Breast epithelium (tissue), 4 donors: ENCODE data around the gene TMEM143. TPM values are rescaled to one million over a fixed set of nuclear protein-coding genes. Genes with fewer than 3 reads are reported as not detected.

ENCODE experiments used
- DNase-seq, 2 donors: peaks; one replicate each; pipeline ENCODE4 v3.0.0-alpha.2; 2019; ENCODE audit warnings: low spot score in 2 of 2
- H3K27ac ChIP-seq, 2 donors: fragments of 200-600 bp; sonication (generic) in 1 of 2; one replicate each; pipeline ENCODE4 v1.5.1; 2016 to 2019; ENCODE audit warnings: mild to moderate bottlenecking in 1 of 2
- H3K27me3 ChIP-seq, 2 donors: fragments of 200-600 bp; sonication (generic) in 1 of 2; one replicate each; pipeline versions ENCODE4 v1.5.1 to v1.6.0; 2017 to 2019; ENCODE audit warnings: control low read depth in 1 of 2, mild to moderate bottlenecking in 1 of 2
- H3K36me3 ChIP-seq: fragments of 200-600 bp; one replicate; pipeline ENCODE4 v1.5.1; 2019
- H3K4me1 ChIP-seq, 2 donors: fragments of 200-600 bp; sonication (generic); one replicate each; pipeline ENCODE4 v1.5.1; 2016 to 2019; ENCODE audit warnings: control low read depth in 1 of 2
- H3K4me3 ChIP-seq, 3 donors: fragments of 200-600 bp; sonication (generic); 1 replicate in 2 of 3; 2 replicates in 1 of 3; pipeline ENCODE4 v1.5.1; 2016 to 2019; ENCODE audit warnings: mild to moderate bottlenecking in 3 of 3, moderate library complexity in 2 of 3
- H3K9me3 ChIP-seq, 2 donors: fragments of 200-600 bp; sonication (generic) in 1 of 2; one replicate each; pipeline ENCODE4 v1.5.1; 2016 to 2019; ENCODE audit warnings: control low read depth in 1 of 2
- POLR2A ChIP-seq: fragments of 450-650 bp; IDR thresholded peaks from one replicate; pipeline ENCODE4 v1.6.1; 2016; ENCODE audit warnings: antibody characterized with exemption, mild to moderate bottlenecking, moderate library complexity
- POLR2AphosphoS5 ChIP-seq, 3 donors: sonication (generic); formaldehyde crosslinking; IDR thresholded peaks; one replicate each; pipeline ENCODE4 v1.6.1; 2017; ENCODE audit warnings: antibody characterized with exemption in 3 of 3
- intact Hi-C: fragments of 100-400 bp; cut with DNase I; formaldehyde crosslinking; loops from one replicate; pipeline ENCODE4 v1.15.1; 2023; ENCODE audit warnings: low total_unique reads
- total RNA-seq, 3 donors: library from RNA; depleted of rRNA; stranded (reverse); fragments of >200 nt; gene quantifications; one replicate each; pipeline ENCODE4 v1.1.0, GENCODE V29; 2016
- TF ChIP-seq, protein P1 (sequence below), 3 donors: fragments of 450-650 bp; IDR thresholded peaks; one replicate each; pipeline ENCODE4 v1.5.1; 2016 to 2017; ENCODE audit warnings: antibody characterized with exemption in 3 of 3, mild to moderate bottlenecking in 3 of 3, moderate library complexity in 3 of 3

Gene TMEM143
- total RNA-seq, 3 donors from 2014 or later = 5.9 to 10.5 (median 6.2) TPM

DNA sequence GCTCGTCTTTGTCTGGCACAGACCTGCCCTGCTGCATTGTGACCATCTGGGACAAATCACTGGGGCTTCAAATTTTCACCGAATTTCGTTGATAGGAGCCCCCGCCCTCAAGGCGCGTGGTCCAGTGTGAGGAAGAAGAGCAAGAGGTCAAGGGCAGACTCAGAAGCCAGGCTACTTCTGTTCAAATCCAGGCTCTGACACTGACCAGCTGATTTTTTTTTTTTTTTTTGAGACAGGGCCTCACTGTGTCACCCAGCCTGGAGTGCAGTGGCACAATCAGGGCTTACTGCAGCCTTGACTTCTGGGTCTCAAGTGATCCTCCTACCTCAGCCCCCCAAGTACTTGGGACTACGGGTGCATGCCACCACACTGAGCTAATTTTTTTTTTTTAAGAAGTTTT, 7.6 kb upstream of the TMEM143 start:
- Histone ChIP-seq H3K36me3 (no peaks in the 10 kb centered on the region), H3K27me3 (no peaks in the 10 kb centered on the region), H3K27ac (no peak overlapping the region), H3K4me3 (no peak overlapping the region), H3K9me3 (no peaks in the 10 kb centered on the region), H3K4me1 (no peaks in the 10 kb centered on the region)
- DNase-seq = no peak
- no peak for TF ChIP-seq POLR2AphosphoS5 (IDR thresholded peaks at IDR 0.05)
- no peak for TF ChIP-seq POLR2A
- TF ChIP-seq, protein P1, sequence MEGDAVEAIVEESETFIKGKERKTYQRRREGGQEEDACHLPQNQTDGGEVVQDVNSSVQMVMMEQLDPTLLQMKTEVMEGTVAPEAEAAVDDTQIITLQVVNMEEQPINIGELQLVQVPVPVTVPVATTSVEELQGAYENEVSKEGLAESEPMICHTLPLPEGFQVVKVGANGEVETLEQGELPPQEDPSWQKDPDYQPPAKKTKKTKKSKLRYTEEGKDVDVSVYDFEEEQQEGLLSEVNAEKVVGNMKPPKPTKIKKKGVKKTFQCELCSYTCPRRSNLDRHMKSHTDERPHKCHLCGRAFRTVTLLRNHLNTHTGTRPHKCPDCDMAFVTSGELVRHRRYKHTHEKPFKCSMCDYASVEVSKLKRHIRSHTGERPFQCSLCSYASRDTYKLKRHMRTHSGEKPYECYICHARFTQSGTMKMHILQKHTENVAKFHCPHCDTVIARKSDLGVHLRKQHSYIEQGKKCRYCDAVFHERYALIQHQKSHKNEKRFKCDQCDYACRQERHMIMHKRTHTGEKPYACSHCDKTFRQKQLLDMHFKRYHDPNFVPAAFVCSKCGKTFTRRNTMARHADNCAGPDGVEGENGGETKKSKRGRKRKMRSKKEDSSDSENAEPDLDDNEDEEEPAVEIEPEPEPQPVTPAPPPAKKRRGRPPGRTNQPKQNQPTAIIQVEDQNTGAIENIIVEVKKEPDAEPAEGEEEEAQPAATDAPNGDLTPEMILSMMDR (IDR thresholded peaks at IDR 0.05) = no peak
- intact Hi-C loops = no loop called here

DNA sequence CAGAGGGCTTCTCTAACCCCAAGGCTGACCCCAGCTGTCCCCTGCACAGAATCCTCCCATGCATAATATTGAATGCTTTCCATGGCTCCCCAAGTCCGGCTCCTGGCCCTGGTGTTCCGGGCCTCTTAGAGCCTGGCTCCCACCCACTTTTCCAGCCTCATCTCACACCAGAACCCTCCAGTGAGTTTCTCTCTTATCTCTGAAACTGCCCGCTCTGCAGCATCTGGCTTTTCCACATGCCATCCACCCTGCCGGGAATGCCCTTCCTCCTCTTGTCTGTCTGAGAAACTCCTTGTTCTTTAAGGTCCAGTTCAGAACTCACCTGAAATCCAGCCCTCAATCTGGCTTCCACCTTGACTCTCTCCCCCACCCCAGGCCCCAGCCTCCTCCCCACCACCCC, 7.2 kb upstream of the TMEM143 start:
- H3K4me3 ChIP-seq = no peak overlapping the region
- no peaks in the 10 kb centered on the region for H3K36me3 ChIP-seq
- no peaks in the 10 kb centered on the region for H3K27me3 ChIP-seq
- no peaks in the 10 kb centered on the region for H3K4me1 ChIP-seq
- DNase-seq = no peak
- no peaks in the 10 kb centered on the region for H3K9me3 ChIP-seq
- TF ChIP-seq, protein P1 (IDR thresholded peaks at IDR 0.05) = no peak
- TF ChIP-seq POLR2A (no peak), POLR2AphosphoS5 (IDR thresholded peaks at IDR 0.05) (no peak)
- intact Hi-C loops = no loop called here
- no peak overlapping the region for H3K27ac ChIP-seq

DNA sequence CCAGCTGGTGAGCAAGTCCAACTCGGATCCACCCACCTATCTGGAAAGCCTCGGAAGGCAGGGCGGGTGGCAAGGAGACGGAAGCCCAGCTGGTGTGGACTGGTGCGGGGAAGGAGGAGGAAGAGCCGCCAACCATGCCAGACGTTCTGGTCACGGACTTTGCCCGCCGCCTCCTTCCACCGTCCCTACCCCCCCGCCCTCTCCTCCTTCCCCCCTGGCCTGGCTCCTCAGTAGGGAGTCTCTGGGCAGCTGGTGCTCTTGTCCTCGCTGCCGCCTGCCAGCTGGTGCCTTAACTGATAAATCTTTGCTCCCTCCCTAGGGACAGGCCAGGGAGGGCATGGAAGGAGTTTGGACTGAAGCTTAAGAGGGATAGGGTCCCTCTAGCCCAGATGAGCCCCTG, 5.2 kb upstream of the TMEM143 start:
- H3K36me3 ChIP-seq = no peaks in the 10 kb centered on the region
- no peaks in the 10 kb centered on the region for H3K27me3 ChIP-seq
- H3K9me3 ChIP-seq = no peaks in the 10 kb centered on the region
- no peaks in the 10 kb centered on the region for H3K4me1 ChIP-seq
- no peak overlapping the region for H3K4me3 ChIP-seq
- intact Hi-C loops = no loop called here
- H3K27ac ChIP-seq = no peak overlapping the region
- no peak for DNase-seq
- TF ChIP-seq POLR2AphosphoS5 (IDR thresholded peaks at IDR 0.05) (no peak), POLR2A (no peak)
- TF ChIP-seq, protein P1 (IDR thresholded peaks at IDR 0.05) = no peak

DNA sequence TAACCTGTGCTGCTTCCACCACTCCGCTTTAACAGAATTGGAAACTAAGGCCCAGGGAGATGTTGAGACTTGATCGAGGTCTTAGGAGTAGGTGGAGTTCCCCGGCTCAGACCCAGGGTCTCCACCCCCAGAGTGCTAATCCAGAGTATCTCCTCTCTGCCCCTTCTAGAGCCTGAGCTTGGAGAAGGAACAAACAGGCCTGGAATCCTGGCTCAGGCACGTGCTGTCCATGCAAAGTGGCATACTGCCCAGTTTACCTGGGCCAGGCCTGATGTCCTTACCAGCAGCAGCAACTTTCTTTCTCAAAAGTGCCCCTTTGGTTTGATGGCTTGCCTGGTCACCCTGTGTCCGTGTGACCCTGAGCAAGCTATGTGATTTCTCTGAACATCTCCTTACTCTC, 4.1 kb upstream of the TMEM143 start:
- Histone ChIP-seq H3K27ac (no peak overlapping the region), H3K27me3 (no peaks in the 10 kb centered on the region), H3K9me3 (no peaks in the 10 kb centered on the region), H3K36me3 (no peaks in the 10 kb centered on the region), H3K4me1 (no peaks in the 10 kb centered on the region), H3K4me3 (no peak overlapping the region)
- no peak for DNase-seq
- intact Hi-C loops = no loop called here
- TF ChIP-seq POLR2AphosphoS5 (IDR thresholded peaks at IDR 0.05) (no peak), POLR2A (no peak)
- TF ChIP-seq, protein P1 (IDR thresholded peaks at IDR 0.05) = no peak

DNA sequence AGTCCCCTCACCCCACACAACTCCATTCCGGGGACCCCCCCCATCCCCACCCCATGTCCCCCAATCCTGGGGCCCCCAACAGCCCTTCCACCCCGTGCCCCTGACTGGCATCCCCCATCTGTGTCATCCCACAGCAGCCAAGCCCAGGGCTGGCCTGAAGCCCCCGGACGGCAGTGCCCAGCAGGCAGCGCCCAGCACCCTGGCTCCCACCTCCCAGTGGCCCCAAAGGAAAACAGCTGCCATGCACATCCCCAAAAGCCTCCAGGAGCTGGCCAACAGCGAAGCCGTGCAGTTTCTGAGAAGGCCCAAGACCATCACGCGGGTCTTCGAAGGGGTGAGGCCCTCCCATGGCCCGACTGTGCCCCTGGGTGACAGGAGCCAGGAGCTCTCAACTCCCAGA, 1.9 kb upstream of the TMEM143 start:
- Histone ChIP-seq H3K36me3 (no peaks in the 10 kb centered on the region), H3K4me1 (no peaks in the 10 kb centered on the region), H3K27ac (no peak overlapping the region), H3K9me3 (no peaks in the 10 kb centered on the region), H3K27me3 (no peaks in the 10 kb centered on the region), H3K4me3 (no peak overlapping the region)
- intact Hi-C loops = no loop called here
- no peak for DNase-seq
- TF ChIP-seq POLR2AphosphoS5 (IDR thresholded peaks at IDR 0.05) (no peak), POLR2A (no peak)
- TF ChIP-seq, protein P1 (IDR thresholded peaks at IDR 0.05) = no peak
